Measurements from ENCODE around the gene SNX3. TPM values are rescaled to one million over a fixed set of nuclear protein-coding genes. Genes with fewer than 3 reads are reported as not detected.
A peak's percentile ranks its signal among the peaks of the same experiment; 100 is the strongest.
"Not testable (repeated sequence)": the region's sequence is repeated elsewhere in the genome, so short reads cannot be mapped to it uniquely, and the experiment has no call there.

Gene SNX3
- total RNA-seq, 1 experiment from 2014 or later, result 102 TPM

DNA sequence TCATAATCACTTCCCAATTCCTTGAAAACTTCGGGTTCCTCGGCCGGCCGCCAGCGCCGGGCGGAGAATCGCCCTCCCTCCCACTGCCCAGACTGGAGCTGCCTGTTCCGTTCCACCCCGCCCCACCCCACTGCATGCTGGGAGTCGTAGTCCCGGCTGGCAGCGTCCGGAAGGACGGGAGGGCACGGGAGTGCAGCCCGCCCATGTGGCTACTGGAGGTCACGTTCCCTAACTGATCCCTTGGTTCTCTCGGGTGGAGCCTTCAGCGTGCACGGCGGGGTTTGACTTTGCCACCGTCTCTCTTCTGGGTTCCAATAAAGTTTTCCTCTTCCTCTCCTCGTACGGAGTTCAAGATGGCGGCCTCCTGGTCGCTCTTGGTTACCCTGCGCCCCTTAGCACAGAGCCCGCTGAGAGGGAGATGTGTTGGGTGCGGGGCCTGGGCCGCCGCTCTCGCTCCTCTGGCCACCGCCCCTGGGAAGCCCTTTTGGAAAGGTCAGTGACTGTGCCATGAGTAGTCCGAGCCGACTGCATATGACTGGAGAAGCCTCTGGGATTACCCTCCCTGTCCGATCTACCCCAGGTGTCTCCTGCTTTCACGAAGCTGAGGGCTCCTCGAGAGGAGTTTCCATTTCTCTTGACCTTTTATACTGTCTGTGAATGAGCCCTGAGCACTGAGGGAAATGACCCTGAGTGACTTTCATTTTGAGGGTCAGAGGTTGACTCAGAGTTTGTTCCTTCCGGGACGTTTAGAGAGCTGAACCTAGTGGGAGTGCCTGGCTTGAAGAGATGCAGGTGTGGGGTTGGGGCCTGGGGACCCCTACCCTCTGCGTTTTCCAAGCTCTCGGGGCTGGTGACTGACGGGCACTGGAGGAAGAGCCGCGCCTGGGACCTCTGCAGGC, 34.1 kb upstream of the SNX3 start, which contains the start of gene AFG1L:
TSS of gene AFG1L (plus strand) at position 328 of the 899 bp plus-strand sequence. CDS start at position 354, 26 bp downstream.
- intact Hi-C loops (cut with micrococcal nuclease; ENCODE audit: unreplicated experiment), result loop anchor here (1.0 kb wide), 1 partner anchor 34 kb away; the partner anchor contains the start of gene SNX3
- POLR2A ChIA-PET (ENCODE audit: unreplicated experiment), result interaction anchor here (0.6 to 1.0 kb wide), 3 partner anchors 30 to 1099 kb away, joined by 3 to 5 read pairs (median 3); partner anchors contain the start of gene SNX3

DNA sequence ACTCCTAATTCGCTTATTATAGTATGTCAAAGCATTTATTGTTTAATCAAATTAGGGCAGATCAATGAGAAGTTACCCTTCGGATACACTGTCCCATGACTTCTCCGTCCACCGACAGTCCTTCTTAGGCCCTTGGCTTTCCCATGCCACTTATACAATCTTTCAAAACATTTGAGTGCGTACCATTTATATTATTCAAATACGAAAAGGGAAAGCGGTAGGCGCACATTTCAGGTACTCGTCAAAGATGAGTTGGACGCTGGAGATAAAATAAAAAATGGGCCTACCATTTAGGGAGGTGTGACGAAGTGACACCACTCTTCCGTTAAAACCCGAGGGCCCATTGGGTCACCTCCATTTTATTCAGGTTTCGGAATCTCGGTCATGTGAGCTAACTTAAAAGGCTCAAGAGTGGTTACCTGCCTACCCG, 33.5 kb upstream of the SNX3 start:
- POLR2A ChIA-PET (ENCODE audit: unreplicated experiment), result interaction anchor here (0.6 to 1.0 kb wide), 3 partner anchors 29 to 1099 kb away, joined by 3 to 5 read pairs (median 3); partner anchors contain the start of gene SNX3
- Histone ChIP-seq H3K27ac (peak overlapping the region; percentile 83), H4K20me1 (ENCODE audit: insufficient read depth) (no peaks in the 10 kb centered on the region), H3K36me3 (ENCODE audit: low read depth) (no peaks in the 10 kb centered on the region), H3K27me3 (ENCODE audit: insufficient read depth, low read depth) (no peaks in the 10 kb centered on the region), H3K9me3 (ENCODE audit: insufficient read depth, low read depth) (no peaks in the 10 kb centered on the region), H3K4me1 (replicated peaks; ENCODE audit: insufficient read depth) (peaks cover 7% of the 10 kb centered on the region), H3F3A (ENCODE audit: insufficient read depth, low read depth) (peaks cover 8% of the 10 kb centered on the region; the same call in 1 of the 2 replicates), H3K4me3 (peak overlapping the region; percentile 80), H3K79me2 (ENCODE audit: low read depth) (peaks cover 22% of the 10 kb centered on the region), H3K4me2 (peak overlapping the region; percentile 94), H3K9me2 (ENCODE audit: insufficient read depth) (no peaks in the 10 kb centered on the region), H2AFZ (peak overlapping the region; percentile 92)
- DNase-seq, result no peak
- BruUV-seq (replicated peaks), result TSS peak; percentile 97
- CTCF ChIA-PET, result no interaction called here
- intact Hi-C loops (cut with micrococcal nuclease; ENCODE audit: unreplicated experiment), result loop anchor here (1.0 kb wide), 1 partner anchor 33 kb away; the partner anchor contains the start of gene SNX3
- no peak for TF ChIP-seq EZH2 (IDR thresholded peaks at IDR 0.05; ENCODE audit: low read depth)
- TF ChIP-seq, protein P1, sequence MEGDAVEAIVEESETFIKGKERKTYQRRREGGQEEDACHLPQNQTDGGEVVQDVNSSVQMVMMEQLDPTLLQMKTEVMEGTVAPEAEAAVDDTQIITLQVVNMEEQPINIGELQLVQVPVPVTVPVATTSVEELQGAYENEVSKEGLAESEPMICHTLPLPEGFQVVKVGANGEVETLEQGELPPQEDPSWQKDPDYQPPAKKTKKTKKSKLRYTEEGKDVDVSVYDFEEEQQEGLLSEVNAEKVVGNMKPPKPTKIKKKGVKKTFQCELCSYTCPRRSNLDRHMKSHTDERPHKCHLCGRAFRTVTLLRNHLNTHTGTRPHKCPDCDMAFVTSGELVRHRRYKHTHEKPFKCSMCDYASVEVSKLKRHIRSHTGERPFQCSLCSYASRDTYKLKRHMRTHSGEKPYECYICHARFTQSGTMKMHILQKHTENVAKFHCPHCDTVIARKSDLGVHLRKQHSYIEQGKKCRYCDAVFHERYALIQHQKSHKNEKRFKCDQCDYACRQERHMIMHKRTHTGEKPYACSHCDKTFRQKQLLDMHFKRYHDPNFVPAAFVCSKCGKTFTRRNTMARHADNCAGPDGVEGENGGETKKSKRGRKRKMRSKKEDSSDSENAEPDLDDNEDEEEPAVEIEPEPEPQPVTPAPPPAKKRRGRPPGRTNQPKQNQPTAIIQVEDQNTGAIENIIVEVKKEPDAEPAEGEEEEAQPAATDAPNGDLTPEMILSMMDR (conservative IDR thresholded peaks at IDR 0.05), result no peak

More for the DNA sequence above, 34.1 kb upstream of the SNX3 start, which contains the start of gene AFG1L:
- H3K4me1 ChIP-seq (replicated peaks; ENCODE audit: insufficient read depth), result peaks cover 7% of the 10 kb centered on the region
- TSS peak; percentile 82 for BruUV-seq (replicated peaks)
- TF ChIP-seq, protein P1 (conservative IDR thresholded peaks at IDR 0.05), result no peak
- no peak for TF ChIP-seq EZH2 (IDR thresholded peaks at IDR 0.05; ENCODE audit: low read depth)
- H3K27ac ChIP-seq, result peak within 1 kb of the TSS; percentile 83
- peak within 1 kb of the TSS; percentile 94 for H3K4me2 ChIP-seq
- no peaks in the 10 kb centered on the region for H3K9me3 ChIP-seq (ENCODE audit: insufficient read depth, low read depth)
- peaks cover 8% of the 10 kb centered on the region; the same call in 1 of the 2 replicates for H3F3A ChIP-seq (ENCODE audit: insufficient read depth, low read depth)
- no peaks in the 10 kb centered on the region for H3K36me3 ChIP-seq (ENCODE audit: low read depth)
- H2AFZ ChIP-seq, result peak within 1 kb of the TSS; percentile 92
- peak within 1 kb of the TSS; percentile 80 for H3K4me3 ChIP-seq
- no peaks in the 10 kb centered on the region for H3K9me2 ChIP-seq (ENCODE audit: insufficient read depth)
- peaks cover 22% of the 10 kb centered on the region for H3K79me2 ChIP-seq (ENCODE audit: low read depth)
- H4K20me1 ChIP-seq (ENCODE audit: insufficient read depth), result no peaks in the 10 kb centered on the region
- no peaks in the 10 kb centered on the region for H3K27me3 ChIP-seq (ENCODE audit: insufficient read depth, low read depth)
- DNase-seq, result peak; percentile 84 to 93
- CTCF ChIA-PET, result no interaction called here

DNA sequence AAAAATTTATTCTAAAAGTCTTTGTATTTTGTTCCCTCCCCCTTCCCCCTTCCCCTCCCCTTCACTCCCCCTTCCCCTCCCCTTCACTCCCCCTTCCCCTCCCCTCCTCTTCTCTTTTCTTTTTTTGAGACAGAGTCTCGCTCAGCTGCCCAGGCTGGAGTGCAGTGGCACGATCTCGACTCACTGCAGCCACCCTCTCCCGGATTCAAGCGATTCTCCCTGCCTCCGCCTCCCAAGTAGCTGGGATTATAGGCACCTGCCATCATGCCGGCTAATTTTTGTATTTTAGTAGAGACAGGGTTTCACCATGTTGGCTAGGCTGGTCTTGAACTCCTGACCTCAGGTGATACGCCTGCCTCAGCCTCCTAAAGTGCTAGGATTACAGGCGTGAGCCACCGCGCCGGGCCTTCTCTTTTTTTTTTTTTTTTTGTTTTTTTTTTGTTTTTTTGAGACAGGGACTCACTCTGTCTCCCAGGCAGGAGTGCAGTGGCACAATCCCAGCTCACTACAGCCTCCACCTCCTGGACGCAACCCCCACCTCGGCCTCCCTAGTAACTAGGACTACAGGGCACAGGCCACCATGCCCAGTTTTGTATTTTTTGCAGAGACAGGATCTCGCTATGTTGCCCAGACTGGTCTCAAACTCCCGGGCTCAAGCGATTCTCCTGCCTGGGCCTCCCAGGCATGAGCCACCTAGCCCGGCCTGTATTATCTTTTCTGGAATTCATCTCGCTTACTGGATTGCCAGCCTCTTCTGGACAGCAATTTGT, 32.9 kb upstream of the SNX3 start:
- POLR2A ChIA-PET (ENCODE audit: unreplicated experiment), result no interaction called here
- Histone ChIP-seq H2AFZ (peak overlapping the region; percentile 92), H3K9me3 (ENCODE audit: insufficient read depth, low read depth) (no peaks in the 10 kb centered on the region), H3K4me2 (peak overlapping the region; percentile 94), H3K36me3 (ENCODE audit: low read depth) (no peaks in the 10 kb centered on the region), H3K27me3 (ENCODE audit: insufficient read depth, low read depth) (no peaks in the 10 kb centered on the region), H4K20me1 (ENCODE audit: insufficient read depth) (no peaks in the 10 kb centered on the region), H3K9me2 (ENCODE audit: insufficient read depth) (no peaks in the 10 kb centered on the region), H3K4me1 (replicated peaks; ENCODE audit: insufficient read depth) (peaks cover 7% of the 10 kb centered on the region), H3K79me2 (ENCODE audit: low read depth) (peaks cover 22% of the 10 kb centered on the region), H3F3A (ENCODE audit: insufficient read depth, low read depth) (peaks cover 8% of the 10 kb centered on the region; the same call in 1 of the 2 replicates), H3K27ac (peak overlapping the region; percentile 83), H3K4me3 (peak overlapping the region; percentile 80)
- DNase-seq, result no peak
- BruUV-seq (replicated peaks), result no TSS peak
- TF ChIP-seq, protein P1 (conservative IDR thresholded peaks at IDR 0.05), result no peak
- no peak for TF ChIP-seq EZH2 (IDR thresholded peaks at IDR 0.05; ENCODE audit: low read depth)
- intact Hi-C loops (cut with micrococcal nuclease; ENCODE audit: unreplicated experiment), result loop anchor here (1.0 kb wide), 1 partner anchor 32 kb away; the partner anchor contains the start of gene SNX3
- CTCF ChIA-PET, result no interaction called here

DNA sequence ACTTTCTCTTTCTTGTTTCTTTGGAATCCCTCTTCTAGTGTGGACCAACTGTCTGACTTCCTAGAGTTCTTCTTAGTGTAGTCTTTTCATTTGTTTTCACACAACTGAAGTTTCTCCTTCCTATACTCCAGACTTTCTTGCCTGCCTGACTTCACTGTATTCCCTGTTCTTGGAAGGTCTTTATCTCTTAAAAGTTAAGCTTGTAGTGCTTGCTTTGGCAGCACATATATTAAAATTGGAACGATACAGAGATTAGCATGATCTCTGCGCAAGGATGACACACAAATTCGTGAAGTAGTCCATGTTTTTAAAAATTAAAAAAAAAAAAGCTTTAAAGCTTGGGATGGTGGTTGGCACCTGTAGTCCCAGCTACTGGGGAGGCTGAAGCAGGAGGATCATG, 31.7 kb upstream of the SNX3 start:
- CTCF ChIA-PET; H3K4me3 ChIP-seq; H3K9me2 ChIP-seq (ENCODE audit: insufficient read depth); H3K9me3 ChIP-seq (ENCODE audit: insufficient read depth, low read depth); intact Hi-C loops (cut with micrococcal nuclease; ENCODE audit: unreplicated experiment); H3K27ac ChIP-seq; BruUV-seq (replicated peaks); H3K27me3 ChIP-seq (ENCODE audit: insufficient read depth, low read depth); H2AFZ ChIP-seq; DNase-seq; H3K36me3 ChIP-seq (ENCODE audit: low read depth); H3K4me1 ChIP-seq (replicated peaks; ENCODE audit: insufficient read depth); H3K4me2 ChIP-seq; H4K20me1 ChIP-seq (ENCODE audit: insufficient read depth); H3F3A ChIP-seq (ENCODE audit: insufficient read depth, low read depth): not testable (repeated sequence)
- POLR2A ChIA-PET (ENCODE audit: unreplicated experiment), result interaction anchor here (0.7 kb wide), 1 partner anchor 31 kb away, joined by 10 read pairs; no protein-coding TSS in a partner anchor
- H3K79me2 ChIP-seq (ENCODE audit: low read depth), result peaks cover 22% of the 10 kb centered on the region
